ENCODE results near the gene NBPF1. TPM values are rescaled to one million over a fixed set of nuclear protein-coding genes. Genes with fewer than 3 reads are reported as not detected.
"Not testable (repeated sequence)": the region's sequence is repeated elsewhere in the genome, so short reads cannot be mapped to it uniquely, and the experiment has no call there.

NBPF1 gene
- total and polyA plus RNA-seq, 8 donors = 35.2 to 125 (median 106) TPM

DNA sequence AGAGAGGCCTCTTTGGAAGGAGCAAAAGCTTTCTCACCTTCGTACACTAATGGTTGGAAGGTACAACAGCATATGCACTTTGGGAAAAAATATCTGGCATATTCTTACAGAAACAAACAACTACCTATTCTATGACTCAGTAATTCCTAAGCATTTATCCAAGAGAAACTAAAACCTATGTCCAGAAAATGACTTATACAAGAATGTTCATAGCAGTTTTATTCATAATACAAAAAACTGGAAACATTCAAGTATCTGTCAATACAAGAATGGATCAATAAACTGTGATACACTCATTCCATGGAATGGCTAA, 8.2 kb downstream of the NBPF1 start:
- no peak overlapping the region for H3K27ac ChIP-seq
- no peak for DNase-seq
- H3K9me3 ChIP-seq = no peaks in the 10 kb centered on the region
- ATAC-seq = no peak
- H3K4me1 ChIP-seq = no peaks in the 10 kb centered on the region
- no peaks in the 10 kb centered on the region for H3K27me3 ChIP-seq
- H3K4me3 ChIP-seq = no peak overlapping the region
- intact Hi-C loops (cut with DNase I) = no loop called here
- TF ChIP-seq, protein P1, sequence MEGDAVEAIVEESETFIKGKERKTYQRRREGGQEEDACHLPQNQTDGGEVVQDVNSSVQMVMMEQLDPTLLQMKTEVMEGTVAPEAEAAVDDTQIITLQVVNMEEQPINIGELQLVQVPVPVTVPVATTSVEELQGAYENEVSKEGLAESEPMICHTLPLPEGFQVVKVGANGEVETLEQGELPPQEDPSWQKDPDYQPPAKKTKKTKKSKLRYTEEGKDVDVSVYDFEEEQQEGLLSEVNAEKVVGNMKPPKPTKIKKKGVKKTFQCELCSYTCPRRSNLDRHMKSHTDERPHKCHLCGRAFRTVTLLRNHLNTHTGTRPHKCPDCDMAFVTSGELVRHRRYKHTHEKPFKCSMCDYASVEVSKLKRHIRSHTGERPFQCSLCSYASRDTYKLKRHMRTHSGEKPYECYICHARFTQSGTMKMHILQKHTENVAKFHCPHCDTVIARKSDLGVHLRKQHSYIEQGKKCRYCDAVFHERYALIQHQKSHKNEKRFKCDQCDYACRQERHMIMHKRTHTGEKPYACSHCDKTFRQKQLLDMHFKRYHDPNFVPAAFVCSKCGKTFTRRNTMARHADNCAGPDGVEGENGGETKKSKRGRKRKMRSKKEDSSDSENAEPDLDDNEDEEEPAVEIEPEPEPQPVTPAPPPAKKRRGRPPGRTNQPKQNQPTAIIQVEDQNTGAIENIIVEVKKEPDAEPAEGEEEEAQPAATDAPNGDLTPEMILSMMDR (IDR thresholded peaks at IDR 0.05) = no peak
- peaks cover 0 to 41% of the 10 kb centered on the region in 2 donors for H3K36me3 ChIP-seq

DNA sequence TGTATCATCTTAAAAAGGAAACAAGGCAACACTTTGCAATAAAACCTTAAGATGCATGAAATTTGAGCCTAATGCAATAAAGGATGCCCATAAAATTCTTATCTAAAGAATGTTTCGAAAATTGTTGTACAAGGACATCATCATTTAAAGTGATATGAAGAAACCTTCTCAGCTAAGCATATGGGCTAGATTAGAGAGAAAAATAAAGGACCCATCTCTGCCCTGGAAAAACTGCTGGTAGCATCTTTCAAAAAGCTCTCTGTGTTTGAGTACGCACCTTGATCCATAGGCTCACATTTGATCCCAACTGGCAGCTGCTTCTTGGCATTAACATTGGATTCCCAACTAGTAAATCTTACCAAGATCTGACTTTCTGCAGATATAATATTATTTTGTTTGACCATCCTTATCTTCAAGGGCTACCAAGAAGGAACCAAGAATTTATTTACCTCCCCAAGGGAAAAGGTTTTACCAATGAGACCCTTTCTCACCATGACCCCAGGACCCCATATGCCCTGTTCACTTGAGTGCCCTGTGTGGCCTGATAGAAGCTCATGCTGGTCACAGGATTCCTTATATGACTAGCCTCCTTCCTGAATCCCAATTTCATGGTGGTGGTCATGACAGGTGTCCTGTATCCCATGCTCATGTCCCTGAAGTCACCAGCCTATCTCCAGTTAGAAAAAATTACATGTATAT, 8.7 kb downstream of the NBPF1 start:
- intact Hi-C loops (cut with DNase I) = not testable (repeated sequence)

GRCh38 chr1:16603623-16604022, 9.7 kb downstream of the NBPF1 start:
- H3K36me3 ChIP-seq = peaks cover 0 to 40% of the 10 kb centered on the region in 2 donors
- H3K4me1 ChIP-seq; H3K9me3 ChIP-seq; H3K27me3 ChIP-seq; ATAC-seq; DNase-seq; intact Hi-C loops (cut with DNase I); H3K27ac ChIP-seq; H3K4me3 ChIP-seq: not testable (repeated sequence)

More for the DNA sequence above, 8.7 kb downstream of the NBPF1 start:
- not testable (repeated sequence) for H3K27me3 ChIP-seq, H3K27ac ChIP-seq, DNase-seq, H3K4me3 ChIP-seq, H3K9me3 ChIP-seq, ATAC-seq, H3K4me1 ChIP-seq
- H3K36me3 ChIP-seq = peaks cover 0 to 41% of the 10 kb centered on the region in 2 donors

DNA sequence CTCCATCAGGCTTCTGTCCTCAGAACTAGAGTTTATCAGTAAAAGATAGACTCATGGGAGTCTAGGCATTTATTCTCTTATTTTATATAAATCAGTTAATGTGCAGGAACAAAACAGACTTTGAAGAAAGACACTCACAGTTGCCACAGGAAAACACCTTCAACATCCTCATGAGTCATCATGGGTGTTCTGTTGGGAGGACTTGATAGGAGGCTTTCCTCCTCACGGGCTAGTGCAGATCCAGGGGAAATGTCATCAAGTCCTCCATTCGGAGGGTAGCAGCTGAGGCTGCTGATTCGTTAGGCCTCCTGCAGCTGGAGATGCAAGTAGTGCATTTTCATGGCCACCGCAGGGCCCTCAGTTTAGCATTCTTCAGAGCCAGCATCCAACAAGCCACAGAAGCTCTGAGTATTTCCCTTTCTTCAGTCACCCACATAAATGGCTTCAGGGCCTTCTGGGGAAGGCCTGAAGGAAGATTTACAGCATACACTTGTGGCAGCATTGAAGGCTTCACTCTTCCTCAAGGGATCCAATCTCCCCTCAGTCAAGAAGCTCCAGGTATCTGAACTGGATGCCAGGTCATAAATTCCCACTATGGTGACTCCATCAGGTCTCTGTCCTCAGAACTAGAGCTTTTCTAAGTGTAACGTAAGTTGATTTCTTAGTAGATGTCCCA, 10.9 kb downstream of the NBPF1 start:
- H3K4me3 ChIP-seq; intact Hi-C loops (cut with DNase I); ATAC-seq; H3K27me3 ChIP-seq; H3K4me1 ChIP-seq; DNase-seq; H3K27ac ChIP-seq; H3K9me3 ChIP-seq: not testable (repeated sequence)
- H3K36me3 ChIP-seq = peaks cover 0 to 29% of the 10 kb centered on the region in 2 donors

- H3K27ac ChIP-seq; intact Hi-C loops (cut with DNase I): not testable (repeated sequence)
- ATAC-seq = peak; percentile 26
These were observed 12.2 kb downstream of the NBPF1 start for GRCh38 chr1:16600855-16601786.

DNA sequence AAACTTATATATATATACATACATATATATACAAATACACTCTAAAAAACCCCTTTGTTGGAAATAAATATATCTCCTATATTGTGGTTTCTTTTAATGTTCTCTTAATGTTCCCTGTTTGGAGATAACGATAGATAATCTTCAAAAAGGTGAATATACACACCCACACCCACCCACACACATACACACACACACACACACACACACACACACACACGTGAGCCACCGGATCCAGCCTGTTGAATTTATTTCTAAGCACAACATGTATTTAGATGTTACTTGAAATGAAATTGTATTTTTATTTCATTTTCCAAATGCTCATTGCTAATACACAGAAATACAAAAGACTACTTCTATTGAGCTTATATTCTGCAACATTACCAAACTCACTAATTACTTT, 14.0 kb downstream of the NBPF1 start:
- H3K9me3 ChIP-seq; H3K27me3 ChIP-seq; intact Hi-C loops (cut with DNase I); H3K4me1 ChIP-seq; H3K36me3 ChIP-seq; DNase-seq; H3K4me3 ChIP-seq; H3K27ac ChIP-seq; ATAC-seq: not testable (repeated sequence)

More at GRCh38 chr1:16600855-16601786, 12.2 kb downstream of the NBPF1 start:
- peaks cover 0 to 15% of the 10 kb centered on the region in 2 donors for H3K36me3 ChIP-seq
- not testable (repeated sequence) for H3K4me1 ChIP-seq, H3K4me3 ChIP-seq, H3K9me3 ChIP-seq, DNase-seq, H3K27me3 ChIP-seq

DNA sequence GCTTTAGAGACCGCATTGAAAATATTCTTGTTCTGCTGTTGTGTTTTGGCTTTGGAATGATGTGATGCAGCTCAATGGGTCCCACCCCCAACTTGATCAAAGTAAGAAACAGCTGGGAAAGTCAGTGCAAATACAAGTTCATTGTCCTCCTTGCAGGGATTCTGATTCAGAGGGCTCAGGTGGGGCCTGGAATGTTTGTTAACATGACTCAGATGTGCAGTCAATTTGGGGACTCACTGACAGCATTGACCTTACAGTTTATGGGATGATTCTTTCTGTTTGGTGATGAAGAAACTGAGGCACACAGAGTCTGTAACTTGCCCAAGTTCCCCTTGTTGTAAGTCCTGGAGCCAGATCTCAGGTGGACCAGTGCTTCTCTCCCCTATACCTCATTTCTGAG, 18.1 kb downstream of the NBPF1 start:
- DNase-seq; ATAC-seq; H3K27me3 ChIP-seq; intact Hi-C loops (cut with DNase I); H3K4me3 ChIP-seq; H3K27ac ChIP-seq; H3K9me3 ChIP-seq; H3K4me1 ChIP-seq; H3K36me3 ChIP-seq: not testable (repeated sequence)

DNA sequence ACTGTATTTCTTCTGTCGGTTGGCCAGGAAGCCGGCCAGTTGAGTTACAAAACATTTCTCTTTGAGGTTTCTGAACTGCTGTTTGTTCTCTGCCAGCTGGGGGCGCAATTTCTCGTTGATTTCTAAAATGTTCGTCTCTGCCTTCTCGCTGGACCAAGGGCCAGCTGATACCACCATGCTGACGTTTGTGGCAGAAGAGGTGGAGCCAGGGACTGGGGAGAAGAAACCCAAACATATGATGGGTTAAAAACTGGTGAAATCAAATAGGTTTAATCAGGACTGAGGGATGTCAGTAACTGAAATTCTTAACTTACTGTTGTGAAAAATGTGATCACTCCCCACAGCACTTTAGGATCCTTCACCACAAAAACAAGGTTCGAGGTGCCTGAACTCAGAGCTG, 21.5 kb downstream of the NBPF1 start:
- intact Hi-C loops (cut with DNase I); ATAC-seq; H3K36me3 ChIP-seq; H3K9me3 ChIP-seq; DNase-seq; H3K27ac ChIP-seq; H3K4me3 ChIP-seq; H3K27me3 ChIP-seq; H3K4me1 ChIP-seq: not testable (repeated sequence)

DNA sequence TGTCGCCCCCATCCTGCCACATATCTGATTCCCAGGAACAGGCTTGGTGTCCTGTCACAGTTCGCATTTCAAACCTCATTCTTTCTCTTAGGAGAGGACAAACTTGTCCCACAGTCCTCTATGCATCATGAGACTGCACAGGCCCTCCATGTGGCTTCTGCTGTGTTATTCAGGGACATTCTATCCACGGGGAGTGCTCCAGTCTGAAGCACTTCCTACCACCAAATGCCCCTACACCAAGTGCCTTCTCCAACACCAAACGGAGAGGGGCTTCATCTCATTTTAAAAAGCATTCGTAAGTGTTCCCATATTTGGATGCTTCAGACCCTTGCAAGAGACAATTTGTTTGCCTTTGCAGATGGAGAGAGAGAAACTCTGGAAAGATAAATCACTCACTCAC, 25.3 kb downstream of the NBPF1 start:
- ATAC-seq; H3K36me3 ChIP-seq; H3K9me3 ChIP-seq; intact Hi-C loops (cut with DNase I); H3K27ac ChIP-seq; H3K4me1 ChIP-seq; DNase-seq; H3K27me3 ChIP-seq; H3K4me3 ChIP-seq: not testable (repeated sequence)

DNA sequence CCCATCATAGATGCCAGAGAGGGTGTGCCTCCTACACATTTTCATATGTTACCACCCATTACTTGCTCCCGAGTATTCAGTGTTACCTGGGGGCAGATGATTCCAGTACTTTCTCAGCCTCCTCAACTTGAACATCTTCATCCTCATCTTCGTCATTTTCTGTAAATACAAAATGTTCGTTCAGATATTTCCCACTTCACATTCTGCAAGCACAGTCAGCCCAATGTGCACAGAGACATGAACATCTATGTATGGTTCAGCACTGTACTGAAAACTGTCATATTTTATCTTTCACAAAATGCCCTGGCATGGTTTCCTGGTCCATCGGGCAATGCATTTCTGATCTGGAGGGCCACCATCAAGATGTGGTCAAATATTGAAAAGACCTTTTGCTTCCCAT, 25.7 kb downstream of the NBPF1 start:
- intact Hi-C loops (cut with DNase I) = not testable (repeated sequence)

GRCh38 chr1:16565324-16565723, 48.0 kb downstream of the NBPF1 start:
- H3K9me3 ChIP-seq; intact Hi-C loops (cut with DNase I); H3K36me3 ChIP-seq; ATAC-seq; H3K27me3 ChIP-seq; H3K4me1 ChIP-seq; H3K4me3 ChIP-seq; H3K27ac ChIP-seq; DNase-seq: not testable (repeated sequence)

More for the DNA sequence above, 25.7 kb downstream of the NBPF1 start:
- H3K36me3 ChIP-seq, ATAC-seq, H3K27me3 ChIP-seq, H3K27ac ChIP-seq, H3K4me3 ChIP-seq, H3K9me3 ChIP-seq, DNase-seq, H3K4me1 ChIP-seq: not testable (repeated sequence)

DNA sequence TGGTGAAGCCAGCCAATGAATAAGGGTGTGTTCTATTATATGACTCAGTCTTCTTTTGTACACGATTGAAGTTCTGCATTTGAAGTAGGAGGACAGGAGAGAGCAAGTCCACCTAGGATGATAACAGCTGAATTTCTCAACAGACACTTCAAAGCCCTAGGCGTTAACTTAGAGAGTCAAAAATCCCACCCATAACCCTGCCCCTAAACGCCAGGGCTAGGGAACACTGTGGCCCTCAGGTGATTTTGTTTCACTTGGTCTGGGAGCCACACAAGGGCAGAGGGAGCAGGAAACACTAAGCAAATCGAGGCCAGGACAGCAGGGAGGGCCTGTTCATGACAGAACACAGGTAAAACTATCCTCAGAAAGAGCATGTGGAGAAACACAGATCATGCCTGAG, 52.3 kb downstream of the NBPF1 start:
- intact Hi-C loops (cut with DNase I) = not testable (repeated sequence)

More for the DNA sequence above, 52.3 kb downstream of the NBPF1 start:
- H3K4me3 ChIP-seq, H3K27me3 ChIP-seq, H3K4me1 ChIP-seq, H3K27ac ChIP-seq, DNase-seq, H3K9me3 ChIP-seq, ATAC-seq, H3K36me3 ChIP-seq: not testable (repeated sequence)
